H1 (cell line): Measurements from ENCODE around the gene ENAH. TPM values are rescaled to one million over a fixed set of nuclear protein-coding genes. Genes with fewer than 3 reads are reported as not detected.

Source experiments
- CTBP2 ChIP-seq: IDR thresholded peaks from 2 replicates; pipeline ENCODE4 v1.7.0; 2011; ENCODE audit warnings: borderline replicate concordance, mild to moderate bottlenecking, moderate library complexity, mixed read lengths, low read length; ENCODE audit not compliant: insufficient read depth, insufficient read length
- RBBP5 ChIP-seq: IDR thresholded peaks from 2 replicates; pipeline ENCODE4 v1.7.1; 2012; ENCODE audit warnings: low read depth, mild to moderate bottlenecking, inconsistent platforms, low read length, moderate library complexity, borderline replicate concordance
- polyA plus RNA-seq, 7 experiments: library from polyadenylated mRNA; depleted of rRNA in 3 of 7; stranded (reverse) in 5 of 7; unstranded in 2 of 7; fragments of >200 nt in 5 of 7; fragments of 200-250 nt in 2 of 7; gene quantifications; 1 replicate in 5 of 7; 2 replicates in 1 of 7; 4 replicates in 1 of 7; pipeline versions ENCODE4 v1.2.1 to v1.2.3, GENCODE V29; 2011 to 2013; ENCODE audit warnings: missing spikeins in 2 of 7, mixed read lengths in 2 of 7
- total RNA-seq: library from RNA; stranded (reverse); fragmentation: NEBNext Ultra II Directional; extraction: Animal tissue kit (Norgen Biotek cat#: 25700); gene quantifications from 2 replicates; pipeline ENCODE4 v1.2.1, GENCODE V29; 2021

The ENAH gene
- total and polyA plus RNA-seq, 2 of the 8 experiments (the other 6 are each of a cell fraction or from before 2014, with no cell fraction given): 39.1 to 335 TPM

DNA sequence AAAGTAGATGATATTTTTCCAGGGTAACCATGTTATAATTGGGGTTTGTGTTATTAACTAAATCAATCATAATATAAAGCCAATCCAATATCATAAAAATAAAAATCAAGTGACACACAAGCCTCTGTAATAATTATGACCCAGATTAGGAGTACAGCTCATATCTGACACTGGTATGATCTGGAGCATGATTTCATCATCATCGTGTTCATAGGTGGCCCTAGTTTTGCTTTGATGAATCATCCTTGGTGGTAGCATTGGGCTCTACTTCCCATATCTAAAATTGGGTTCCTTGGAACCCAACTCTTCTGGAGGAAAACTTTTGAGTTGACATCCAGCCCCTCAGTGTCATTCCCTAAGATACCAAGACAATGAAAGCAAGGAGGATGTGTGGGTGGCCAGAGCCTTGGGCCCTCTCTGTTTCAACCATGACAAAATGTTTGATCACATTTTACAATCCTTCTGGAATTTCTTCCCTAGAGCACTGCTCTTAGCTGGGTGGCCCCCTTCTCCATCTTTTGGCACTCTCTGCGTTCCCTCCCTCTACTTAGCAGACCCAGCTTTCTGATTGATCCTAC, 37.0 kb upstream of the ENAH start (continued):
- TF ChIP-seq CTBP2: no peak
- TF ChIP-seq RBBP5: no peak
